HEK293T (cell line): Measurements from ENCODE around the gene KLHL36.

Experiments used
- CTCF ChIA-PET: fragments of 350-600 bp; formaldehyde crosslinking; extraction: SDS; loops from one replicate; lab custom pipeline; 2021; ENCODE audit warnings: antibody characterized with exemption, inconsistent platforms; lab: Yijun Ruan, JAX
- POLR2A ChIA-PET: fragments of 350-600 bp; formaldehyde crosslinking; extraction: SDS; loops from one replicate; lab custom pipeline; 2020; ENCODE audit warnings: antibody characterized with exemption, inconsistent platforms; lab: Yijun Ruan, JAX
- DNase-seq: peaks from one replicate; pipeline ENCODE4 v3.0.0; 2012; ENCODE audit warnings: mixed read lengths; ENCODE audit errors: extremely low spot score
- ARNT ChIP-seq: fragments of 450-650 bp; IDR thresholded peaks from 2 replicates; pipeline ENCODE4 v1.6.1; 2017; ENCODE audit warnings: mild to moderate bottlenecking
- BHLHE40 ChIP-seq: fragments of 450-650 bp; IDR thresholded peaks from 2 replicates; pipeline ENCODE4 v1.6.1; 2016; ENCODE audit warnings: mild to moderate bottlenecking, moderate library complexity, borderline replicate concordance
- CTBP1 ChIP-seq: fragments of 450-650 bp; IDR thresholded peaks from 2 replicates; pipeline ENCODE4 v1.6.1; 2016; ENCODE audit warnings: borderline replicate concordance
- ELF4 ChIP-seq: fragments of 450-650 bp; IDR thresholded peaks from 2 replicates; pipeline ENCODE4 v1.6.1; 2017; ENCODE audit warnings: antibody characterized with exemption
- FOXA1 ChIP-seq: fragments of 450-650 bp; IDR thresholded peaks from 2 replicates; pipeline ENCODE4 v1.6.1; 2016; ENCODE audit warnings: mild to moderate bottlenecking
- FOXK2 ChIP-seq: fragments of 450-650 bp; IDR thresholded peaks from 2 replicates; pipeline ENCODE4 v1.6.1; 2016; ENCODE audit warnings: mild to moderate bottlenecking
- FOXM1 ChIP-seq: fragments of 450-650 bp; IDR thresholded peaks from 2 replicates; pipeline ENCODE4 v1.6.1; 2017; ENCODE audit warnings: mild to moderate bottlenecking, borderline replicate concordance
- HDGF ChIP-seq: fragments of 450-650 bp; IDR thresholded peaks from 2 replicates; pipeline ENCODE4 v1.6.1; 2017; ENCODE audit warnings: antibody characterized with exemption, borderline replicate concordance
- L3MBTL2 ChIP-seq: fragments of 450-650 bp; conservative IDR thresholded peaks from 2 replicates; pipeline ENCODE4 v1.6.1; 2016; ENCODE audit warnings: mild to moderate bottlenecking
- LEF1 ChIP-seq: fragments of 450-650 bp; IDR thresholded peaks from 2 replicates; pipeline ENCODE4 v1.6.1; 2017; ENCODE audit warnings: mild to moderate bottlenecking, borderline replicate concordance
- SP1 ChIP-seq: fragments of 450-650 bp; IDR thresholded peaks from 2 replicates; pipeline ENCODE4 v1.6.1; 2017
- SUZ12 ChIP-seq: fragments of 450-650 bp; IDR thresholded peaks from 2 replicates; pipeline ENCODE4 v1.6.1; 2016; ENCODE audit warnings: mild to moderate bottlenecking
- TARDBP ChIP-seq: fragments of 450-650 bp; IDR thresholded peaks from 2 replicates; pipeline ENCODE4 v1.6.1; 2016
- ZNF384 ChIP-seq: fragments of 450-650 bp; IDR thresholded peaks from 2 replicates; pipeline ENCODE4 v1.6.1; 2016
- TF ChIP-seq, protein P1 (sequence below): fragments of 450-650 bp; IDR thresholded peaks from 2 replicates; pipeline ENCODE4 v1.6.1; 2016

KLHL36 gene

DNA sequence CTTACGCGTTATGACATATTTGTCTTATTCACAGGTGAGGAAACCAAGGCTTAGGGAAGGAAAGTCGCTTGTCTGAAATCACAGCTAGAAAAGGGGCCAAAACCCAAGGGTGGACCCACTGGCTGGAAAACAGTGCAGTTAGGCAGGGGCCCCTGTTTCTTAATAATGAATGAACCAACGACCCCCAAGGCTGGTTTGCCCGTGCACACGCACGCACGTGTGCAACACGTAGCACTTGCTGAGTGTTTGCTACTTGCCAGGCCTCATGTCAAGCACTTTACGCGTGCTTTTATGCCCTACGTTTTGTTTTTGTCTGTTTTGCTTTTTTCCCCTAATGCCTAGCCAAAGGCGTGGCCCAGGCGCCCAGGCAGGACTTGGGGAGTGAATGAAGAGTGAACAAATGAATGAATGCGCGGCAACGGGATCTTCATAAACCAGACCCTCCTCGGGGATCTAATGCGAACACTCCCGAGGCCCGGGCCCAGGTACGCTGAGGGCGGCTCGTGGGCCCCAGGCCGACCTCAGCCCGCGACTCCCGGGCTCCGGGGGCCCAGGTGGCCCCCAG is 50.9 kb downstream of the KLHL36 start:
- CTCF ChIA-PET: interaction anchor here (0.8 kb wide), 1 partner anchor 16 kb away, joined by 3 read pairs; no protein-coding TSS in a partner anchor
- POLR2A ChIA-PET: no interaction called here
- DNase-seq: peak; percentile 31
- TF ChIP-seq SP1 (no peak), SUZ12 (no peak), FOXM1 (no peak), FOXA1 (no peak), TARDBP (no peak), CTBP1 (no peak), ZNF384 (no peak), L3MBTL2 (0 out of 2 replicates have a peak, but pooled peaks have one; percentile 37)
- TF ChIP-seq, protein P1, sequence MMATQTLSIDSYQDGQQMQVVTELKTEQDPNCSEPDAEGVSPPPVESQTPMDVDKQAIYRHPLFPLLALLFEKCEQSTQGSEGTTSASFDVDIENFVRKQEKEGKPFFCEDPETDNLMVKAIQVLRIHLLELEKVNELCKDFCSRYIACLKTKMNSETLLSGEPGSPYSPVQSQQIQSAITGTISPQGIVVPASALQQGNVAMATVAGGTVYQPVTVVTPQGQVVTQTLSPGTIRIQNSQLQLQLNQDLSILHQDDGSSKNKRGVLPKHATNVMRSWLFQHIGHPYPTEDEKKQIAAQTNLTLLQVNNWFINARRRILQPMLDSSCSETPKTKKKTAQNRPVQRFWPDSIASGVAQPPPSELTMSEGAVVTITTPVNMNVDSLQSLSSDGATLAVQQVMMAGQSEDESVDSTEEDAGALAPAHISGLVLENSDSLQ: no peak

DNA sequence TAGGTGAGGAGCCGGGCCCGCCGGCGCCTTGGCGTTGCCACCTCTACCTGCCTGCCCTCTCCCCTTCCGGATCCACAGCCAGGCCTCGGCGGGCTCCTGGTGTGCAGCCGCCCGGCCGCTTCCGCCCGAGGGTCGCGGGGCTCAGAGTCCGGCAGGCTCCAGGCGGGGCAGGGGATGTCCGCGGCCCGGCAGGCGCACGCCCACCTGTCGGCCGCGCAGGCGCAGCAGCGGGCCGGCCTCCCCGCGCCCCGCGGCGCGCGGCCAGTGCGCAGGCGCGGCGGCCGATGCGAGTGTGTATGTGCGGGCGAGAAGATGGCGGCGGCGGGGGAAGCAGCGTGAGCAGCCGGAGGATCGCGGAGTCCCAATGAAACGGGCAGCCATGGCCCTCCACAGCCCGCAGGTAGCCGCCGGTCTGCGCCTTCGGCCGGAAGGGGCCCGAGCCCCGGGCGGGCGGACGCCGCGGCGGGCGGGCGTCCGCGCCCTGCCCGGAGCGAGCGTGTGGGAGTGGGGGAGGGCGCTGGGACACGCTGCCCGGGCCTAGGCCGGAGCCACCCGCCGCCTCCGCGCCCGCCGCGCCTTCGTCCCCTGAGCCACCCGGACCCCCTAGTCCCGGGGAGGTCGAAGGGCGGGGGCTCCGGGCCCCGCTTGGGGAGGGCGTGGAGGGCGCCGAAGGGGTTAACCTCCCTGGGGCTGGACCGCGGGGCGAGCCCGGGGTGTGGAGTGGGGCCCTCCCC is 51.6 kb downstream of the KLHL36 start, which contains the start of gene USP10:
USP10 (plus strand) TSS at position 289 of the 734 bp plus-strand sequence; CDS start at position 380, 91 bp downstream.
- TF ChIP-seq L3MBTL2 (no peak), FOXM1 (no peak; the same call in 1 of the 2 replicates), FOXA1 (no peak), SP1 (no peak), ARNT (no peak), LEF1 (0 out of 2 replicates have a peak, but pooled peaks have one; percentile 41), HDGF (no peak)
- TF ChIP-seq, protein P1: no peak
- CTCF ChIA-PET: interaction anchor here (0.6 to 1.2 kb wide), 2 partner anchors 9 to 27 kb away, joined by 3 read pairs; no protein-coding TSS in a partner anchor
- peak; percentile 98 for DNase-seq
- POLR2A ChIA-PET: interaction anchor here (1.2 kb wide), 1 partner anchor 9 kb away, joined by 3 read pairs; no protein-coding TSS in a partner anchor

DNA sequence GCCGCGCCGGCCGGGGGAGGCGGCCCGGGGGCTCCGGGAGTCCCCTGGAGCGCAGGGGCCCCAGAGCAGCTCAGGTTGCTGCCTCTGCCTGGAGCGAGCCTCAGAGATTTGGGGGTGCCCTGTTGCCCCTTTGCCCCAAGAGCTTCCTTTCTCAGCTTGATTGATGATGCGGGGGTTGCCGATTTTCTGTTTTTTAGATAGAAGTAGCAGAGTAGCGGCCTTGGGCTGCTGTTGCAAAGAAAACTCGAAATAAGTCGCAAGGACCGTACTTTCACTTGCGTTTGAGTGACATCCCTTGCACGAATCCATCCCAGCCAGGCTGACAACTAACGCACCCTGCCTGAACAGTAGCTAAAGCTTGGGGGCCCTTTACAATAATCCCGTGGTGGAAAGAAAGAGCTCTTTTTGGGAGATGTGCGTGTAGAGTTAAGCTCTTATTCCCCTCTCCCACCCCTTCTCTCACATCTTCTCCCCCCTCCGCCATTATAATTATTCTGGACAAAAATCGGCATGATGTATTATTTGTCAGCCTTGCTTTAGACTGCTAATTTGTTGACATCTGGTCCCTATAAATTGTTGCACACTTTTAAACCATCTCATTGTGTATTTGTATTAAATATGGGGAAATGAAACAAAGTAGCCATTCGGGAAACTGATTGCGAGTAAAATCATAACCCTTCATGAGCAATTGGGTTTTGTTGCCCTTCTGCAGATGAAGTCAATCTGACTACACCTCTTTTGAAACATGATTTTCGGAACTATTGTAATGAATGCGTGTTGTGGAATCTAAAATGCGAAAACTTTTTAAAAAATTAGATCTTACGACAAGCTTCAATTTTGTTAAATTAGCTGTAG is 52.4 kb downstream of the KLHL36 start:
- no peak for TF ChIP-seq HDGF
- TF ChIP-seq, protein P1: peak; percentile 94
- TF ChIP-seq FOXM1: no peak
- POLR2A ChIA-PET: interaction anchor here (0.8 to 1.6 kb wide), 4 partner anchors 9 to 26 kb away, joined by 3 to 6 read pairs (median 4); no protein-coding TSS in a partner anchor
- DNase-seq: no peak
- CTCF ChIA-PET: interaction anchor here (0.6 to 1.2 kb wide), 2 partner anchors 10 to 28 kb away, joined by 3 read pairs; no protein-coding TSS in a partner anchor

DNA sequence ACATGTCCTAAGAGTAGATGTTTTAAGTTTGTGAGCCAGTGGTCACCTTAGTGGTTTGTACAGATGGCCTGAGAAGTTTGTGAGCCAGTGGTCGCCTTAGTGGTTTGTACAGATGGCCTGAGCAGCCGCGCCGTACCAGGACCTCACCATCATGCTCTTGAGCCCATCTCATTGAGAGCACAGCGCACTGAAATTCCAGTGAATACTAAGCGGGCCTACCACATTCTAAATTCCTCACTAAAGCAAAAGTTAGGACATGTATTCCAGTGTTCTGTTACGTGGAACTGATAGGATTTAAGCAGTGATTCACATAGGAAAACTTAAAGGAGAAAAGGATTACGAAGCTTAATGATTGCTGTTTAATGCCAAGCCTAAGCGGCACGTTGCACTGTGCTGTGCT is 55.4 kb downstream of the KLHL36 start:
- no peak for TF ChIP-seq CTBP1
- ChIA-PET CTCF (interaction anchor here (1.9 kb wide), 1 partner anchor 22 kb away, joined by 7 read pairs; no protein-coding TSS in a partner anchor), POLR2A (interaction anchor here (1.7 kb wide), 1 partner anchor 11 kb away, joined by 6 read pairs; no protein-coding TSS in a partner anchor)
- DNase-seq: no peak

DNA sequence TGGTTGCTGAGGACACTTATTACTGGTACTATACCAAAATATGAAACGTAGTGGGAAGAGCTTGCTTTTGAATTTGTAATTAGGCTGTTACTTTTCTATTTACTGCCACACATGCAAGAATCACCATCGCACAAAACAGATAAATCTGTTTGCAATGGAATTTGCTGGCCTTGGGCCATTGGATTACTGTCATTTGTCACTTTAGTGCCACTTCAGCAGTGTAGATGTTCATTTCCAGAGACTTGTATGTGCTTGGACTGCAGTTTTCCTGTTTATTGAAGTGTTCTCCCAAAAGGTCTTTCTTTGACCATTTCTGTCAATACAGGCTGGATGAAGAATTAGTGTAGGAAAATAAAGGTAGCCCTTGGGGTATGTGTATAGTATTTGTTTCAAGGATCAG is 55.9 kb downstream of the KLHL36 start:
- TF ChIP-seq FOXM1: no peak
- ChIA-PET POLR2A (interaction anchor here (1.7 kb wide), 1 partner anchor 11 kb away, joined by 6 read pairs; no protein-coding TSS in a partner anchor), CTCF (interaction anchor here (1.0 to 1.9 kb wide), 2 partner anchors 22 to 32 kb away, joined by 3 to 7 read pairs; no protein-coding TSS in a partner anchor)

DNA sequence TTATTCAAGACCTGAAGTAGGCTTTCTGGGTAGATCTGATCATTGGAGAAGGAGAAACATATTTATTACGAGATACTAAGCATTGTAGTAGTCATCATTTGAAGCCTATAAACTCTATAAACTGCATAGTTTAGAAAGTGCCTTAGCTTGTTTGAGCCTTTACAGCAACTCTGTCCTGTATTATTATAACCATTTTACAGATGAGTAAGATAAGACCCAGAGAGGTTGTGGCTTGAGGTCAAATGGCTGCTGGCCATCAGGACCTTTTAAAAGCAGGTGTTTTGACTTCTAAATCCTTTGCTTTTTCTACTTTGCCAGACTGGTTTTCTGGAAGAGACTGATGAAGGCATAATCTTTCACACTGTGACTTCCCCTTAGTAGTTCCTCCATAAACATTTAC is 58.5 kb downstream of the KLHL36 start:
- POLR2A ChIA-PET: no interaction called here
- no peak for TF ChIP-seq TARDBP
- no peak for TF ChIP-seq ELF4
- no peak for TF ChIP-seq SP1
- TF ChIP-seq BHLHE40: no peak
- no peak for TF ChIP-seq FOXA1
- TF ChIP-seq FOXM1: no peak
- TF ChIP-seq, protein P1: no peak
- TF ChIP-seq FOXK2: no peak
- TF ChIP-seq L3MBTL2: no peak
- TF ChIP-seq LEF1: no peak
- no peak for TF ChIP-seq HDGF
- TF ChIP-seq SUZ12: no peak
- no peak for DNase-seq
- CTCF ChIA-PET: no interaction called here

More for the DNA sequence above, 55.9 kb downstream of the KLHL36 start:
- DNase-seq: no peak
